Head of caudate nucleus (tissue), 42 donors: Measurements from ENCODE around the gene NTM.
"Not testable (repeated sequence)": the region's sequence is repeated elsewhere in the genome, so short reads cannot be mapped to it uniquely, and the experiment has no call there.

Experiments used
- DNase-seq, 42 donors: peaks; one replicate each; pipeline versions ENCODE4 v3.0.0 to v3.0.0-alpha.2; 2020 to 2021; ENCODE audit warnings: mixed read lengths in 7 of 42
- intact Hi-C: fragments of 100-400 bp; cut with DNase I; formaldehyde crosslinking; loops from one replicate; pipeline ENCODE4 v1.15.0; 2022

The NTM gene

DNA sequence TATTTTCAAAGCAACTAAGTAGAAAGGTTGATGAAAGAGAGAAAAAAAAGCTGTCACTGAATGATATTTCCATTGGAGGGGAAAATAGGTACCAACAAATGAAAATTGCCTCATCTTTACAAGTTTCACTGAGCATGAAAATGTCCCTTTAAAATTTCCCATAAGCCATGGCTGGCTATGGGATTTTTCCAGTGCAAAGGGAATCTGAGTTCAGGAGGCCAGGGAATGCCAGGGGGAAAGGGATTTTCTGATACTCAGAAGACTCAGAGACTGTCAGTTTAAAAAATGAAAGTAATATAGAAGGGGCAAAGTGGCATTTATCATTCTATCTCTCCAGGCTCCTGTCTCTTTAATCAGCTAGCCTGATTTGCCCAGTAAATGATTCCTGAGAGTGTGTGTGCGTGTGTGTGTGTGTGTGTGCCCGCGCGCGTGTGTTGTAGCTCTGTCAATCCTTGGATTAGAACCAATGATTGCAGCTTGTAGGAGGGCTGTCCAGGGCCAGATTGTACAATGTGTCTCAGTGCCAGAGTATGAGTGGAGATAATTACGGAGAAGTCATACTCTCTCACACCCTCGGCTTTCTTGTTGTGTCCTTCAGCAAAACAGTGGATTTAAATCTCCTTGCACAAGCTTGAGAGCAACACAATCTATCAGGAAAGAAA, at the start of gene NTM:
TSS of gene NTM (plus strand) at position 526 of the 662 bp plus-strand sequence.
- intact Hi-C loops = loop anchor here (10.0 kb wide), 1 partner anchor 95 kb away; no protein-coding TSS in a partner anchor
- DNase-seq = peak; percentile 59 to 95 (median 82)

DNA sequence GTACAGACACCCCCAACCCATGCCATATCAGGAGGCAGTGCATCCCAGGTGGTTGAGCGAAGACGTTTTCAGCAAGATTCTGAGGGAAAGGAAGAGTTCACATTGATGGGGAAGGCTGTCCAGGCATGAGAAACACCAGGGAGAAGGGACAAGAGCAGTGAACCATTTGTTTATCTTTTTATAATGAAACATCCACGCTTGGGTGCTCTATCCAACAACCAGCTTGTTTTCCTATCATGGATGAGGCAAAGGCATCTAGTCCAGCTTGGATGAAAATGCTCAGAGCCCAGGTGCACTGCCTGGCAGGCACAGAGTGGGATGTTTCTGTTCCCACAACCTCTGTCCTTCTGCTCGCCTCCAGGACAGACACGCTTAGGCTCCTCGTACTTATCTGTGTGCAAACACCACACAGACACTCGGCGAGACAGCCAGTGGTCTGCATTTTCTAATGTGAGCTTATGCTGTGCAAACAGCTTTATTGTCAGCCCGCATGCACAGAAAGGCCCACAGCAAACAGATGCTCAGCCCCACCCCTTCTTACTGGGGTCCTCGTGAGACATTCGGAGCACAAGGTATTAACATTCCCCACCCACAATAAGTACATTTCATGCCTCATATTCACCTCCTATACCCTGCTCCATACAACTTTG, 45.4 kb upstream of the NTM start:
- no peak for DNase-seq
- intact Hi-C loops = no loop called here

DNA sequence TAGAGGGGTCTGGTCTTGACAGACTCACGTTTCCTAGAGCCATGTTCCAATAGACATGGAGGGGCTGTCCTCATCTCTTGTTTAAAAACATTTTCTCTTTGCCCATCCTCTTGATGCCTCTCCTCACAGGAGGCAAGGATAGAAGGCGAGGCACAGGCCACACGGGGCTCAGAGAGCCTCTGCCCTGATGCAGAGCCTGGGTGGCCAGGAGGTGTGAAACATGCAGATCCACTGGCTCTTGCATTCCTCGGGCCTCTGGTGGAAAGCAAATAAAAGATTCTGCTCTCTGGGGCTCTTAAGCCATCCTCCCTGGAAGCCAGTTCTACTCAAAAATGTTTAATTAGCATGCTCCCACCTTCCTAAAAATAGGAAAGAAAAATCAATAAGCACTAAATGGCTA, 43.6 kb upstream of the NTM start:
- DNase-seq = no peak
- intact Hi-C loops = no loop called here

DNA sequence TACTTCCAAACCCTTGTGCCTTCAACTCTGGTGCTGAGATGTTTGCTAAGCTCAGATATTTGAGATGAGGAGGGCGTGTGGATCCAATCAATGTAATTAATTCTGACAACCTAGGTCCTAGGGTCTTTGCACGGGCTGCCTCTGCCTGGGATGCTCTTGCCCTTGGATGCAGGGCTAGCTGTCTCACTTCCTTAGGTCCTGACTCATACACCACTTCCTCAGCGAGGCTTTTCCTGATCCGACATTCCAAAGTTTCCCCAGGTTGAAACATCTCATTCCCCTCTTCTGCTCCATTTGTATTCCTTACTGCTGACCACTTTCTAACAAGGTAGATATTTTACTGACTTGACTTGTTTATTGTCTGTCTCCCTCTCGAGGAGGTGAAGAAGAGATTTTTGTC, 43.0 kb upstream of the NTM start:
- no peak for DNase-seq
- intact Hi-C loops = no loop called here

DNA sequence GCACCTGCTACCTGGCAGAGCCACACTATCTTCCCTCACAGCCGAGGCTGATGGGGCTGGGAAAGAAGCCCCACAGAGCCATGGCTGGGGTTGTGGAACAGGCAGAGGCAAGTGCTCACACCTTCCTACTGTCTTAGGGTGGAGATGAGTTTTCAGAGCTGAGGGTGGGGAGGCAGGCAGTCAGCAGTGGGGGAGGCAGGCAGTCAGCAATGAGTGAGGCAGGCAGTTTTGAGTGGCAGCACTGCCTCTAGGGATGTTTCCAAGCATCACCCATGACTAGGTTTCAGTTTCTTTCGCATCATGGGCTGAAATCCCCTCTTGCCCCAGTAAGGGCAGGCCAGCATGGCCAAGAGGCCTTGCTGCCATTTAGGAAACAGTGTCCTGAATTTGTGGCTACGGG, 41.6 kb upstream of the NTM start:
- DNase-seq = peak in 36 of 42 donors; percentile 5 to 84 (median 46)
- intact Hi-C loops = no loop called here

DNA sequence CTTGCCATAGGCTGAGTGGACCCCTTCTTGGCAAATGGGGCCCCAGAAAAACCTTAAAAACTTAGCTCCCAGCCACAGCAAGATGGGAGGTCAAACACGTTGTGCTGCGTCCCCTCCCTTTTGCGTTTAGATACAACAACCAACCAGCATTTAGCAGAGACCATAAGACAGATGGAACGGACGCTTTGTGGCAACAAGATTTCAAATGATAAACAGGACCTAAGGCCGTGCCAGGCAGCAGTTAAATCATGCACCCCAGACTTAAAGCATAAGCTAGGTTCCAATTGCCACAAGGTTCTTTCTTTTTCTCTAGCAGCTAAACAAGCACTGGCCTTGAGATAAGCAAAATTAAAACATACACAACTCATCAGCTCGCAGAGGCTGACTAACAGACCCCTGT, 39.4 kb upstream of the NTM start:
- no peak for DNase-seq
- intact Hi-C loops = no loop called here

DNA sequence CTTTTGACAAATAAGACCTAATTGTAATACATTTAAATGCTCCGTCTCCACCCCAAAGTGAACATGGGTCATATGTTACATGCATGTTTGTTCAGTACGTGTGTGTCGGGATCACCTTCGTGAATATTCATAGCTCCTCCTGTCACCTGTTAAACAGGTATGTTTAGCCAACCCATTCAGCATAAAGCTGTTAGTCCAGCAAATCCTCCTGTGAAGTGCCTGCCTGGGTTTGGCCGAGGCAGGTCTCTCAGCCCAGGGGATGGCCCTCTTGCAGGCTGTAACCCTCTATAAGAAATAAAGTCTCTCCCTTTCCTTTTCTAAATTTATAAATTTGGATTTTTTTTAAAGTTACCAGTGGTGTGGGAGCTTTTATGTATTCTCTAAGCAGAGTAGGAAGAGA, 38.9 kb upstream of the NTM start:
- intact Hi-C loops = no loop called here

DNA sequence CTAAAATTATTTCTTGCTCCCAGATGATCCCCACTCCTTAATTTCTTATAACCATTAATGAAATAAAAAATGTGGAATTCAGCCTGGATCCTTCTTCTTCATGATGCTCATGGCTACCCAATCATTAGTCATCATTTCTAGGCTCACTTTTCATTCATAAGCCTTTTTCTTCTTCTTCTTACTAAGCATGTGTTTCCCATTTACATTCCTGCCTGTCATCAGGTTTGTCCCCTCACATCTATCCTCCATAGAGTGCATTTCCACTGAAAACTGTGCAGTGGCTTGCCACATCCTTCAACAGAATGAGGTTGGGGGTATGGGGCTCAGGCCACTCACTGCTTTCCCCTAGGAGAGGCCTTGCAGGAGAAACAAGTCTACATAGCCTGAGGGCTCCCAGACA, 35.8 kb upstream of the NTM start:
- DNase-seq = no peak
- intact Hi-C loops = no loop called here

More for the DNA sequence above, 38.9 kb upstream of the NTM start:
- DNase-seq = no peak

DNA sequence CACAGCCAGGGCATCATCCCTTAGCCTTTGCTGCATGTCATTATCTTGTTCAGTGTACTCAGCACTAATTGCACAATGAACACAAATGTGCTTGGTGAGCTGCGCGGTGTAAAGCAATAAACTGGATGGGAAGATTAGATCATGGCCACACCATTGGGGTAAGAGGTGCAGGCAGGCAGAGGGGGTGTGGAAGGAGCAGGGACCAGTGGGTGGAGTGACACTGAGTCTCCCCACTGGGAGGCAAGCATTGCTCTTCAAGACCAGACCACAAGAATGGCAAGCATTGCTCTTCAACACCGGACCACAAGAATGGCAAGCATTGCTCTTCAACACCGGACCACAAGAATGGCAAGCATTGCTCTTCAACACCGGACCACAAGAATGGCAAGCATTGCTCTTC, 28.5 kb upstream of the NTM start:
- DNase-seq, intact Hi-C loops: not testable (repeated sequence)

DNA sequence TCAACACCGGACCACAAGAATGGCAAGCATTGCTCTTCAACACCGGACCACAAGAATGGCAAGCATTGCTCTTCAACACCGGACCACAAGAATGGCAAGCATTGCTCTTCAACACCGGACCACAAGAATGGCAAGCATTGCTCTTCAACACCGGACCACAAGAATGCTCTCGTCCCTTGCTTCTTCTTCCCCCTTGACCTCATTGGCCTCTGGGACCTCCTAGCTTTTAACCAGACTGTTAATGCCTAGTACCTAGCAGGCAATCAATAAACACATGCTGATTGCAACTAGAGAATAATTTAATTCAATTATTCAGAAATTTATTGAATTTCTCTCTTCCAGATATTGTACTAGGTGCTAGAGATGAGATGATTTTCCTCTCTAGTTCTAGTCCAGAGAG, 28.0 kb upstream of the NTM start:
- DNase-seq, intact Hi-C loops: not testable (repeated sequence)

DNA sequence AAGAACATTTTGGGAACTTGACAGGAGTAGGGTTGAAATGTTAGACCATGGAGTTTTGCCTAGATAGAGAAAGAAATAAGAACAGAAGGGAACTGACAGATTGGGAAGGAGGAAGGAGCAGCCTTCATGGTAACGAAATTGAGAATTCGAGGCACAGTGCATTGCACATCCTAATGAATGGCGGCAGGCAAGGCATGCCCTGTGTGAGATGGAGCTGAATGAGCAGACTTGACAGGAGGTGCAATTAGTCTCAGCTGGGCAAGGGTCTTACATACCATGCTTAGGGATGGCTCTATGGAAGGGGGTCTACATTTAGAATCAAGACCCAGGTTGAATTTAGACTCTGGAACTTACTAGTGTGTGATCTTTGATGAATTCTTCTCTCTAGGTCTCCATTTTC, 25.0 kb upstream of the NTM start:
- intact Hi-C loops = no loop called here
- no peak for DNase-seq

DNA sequence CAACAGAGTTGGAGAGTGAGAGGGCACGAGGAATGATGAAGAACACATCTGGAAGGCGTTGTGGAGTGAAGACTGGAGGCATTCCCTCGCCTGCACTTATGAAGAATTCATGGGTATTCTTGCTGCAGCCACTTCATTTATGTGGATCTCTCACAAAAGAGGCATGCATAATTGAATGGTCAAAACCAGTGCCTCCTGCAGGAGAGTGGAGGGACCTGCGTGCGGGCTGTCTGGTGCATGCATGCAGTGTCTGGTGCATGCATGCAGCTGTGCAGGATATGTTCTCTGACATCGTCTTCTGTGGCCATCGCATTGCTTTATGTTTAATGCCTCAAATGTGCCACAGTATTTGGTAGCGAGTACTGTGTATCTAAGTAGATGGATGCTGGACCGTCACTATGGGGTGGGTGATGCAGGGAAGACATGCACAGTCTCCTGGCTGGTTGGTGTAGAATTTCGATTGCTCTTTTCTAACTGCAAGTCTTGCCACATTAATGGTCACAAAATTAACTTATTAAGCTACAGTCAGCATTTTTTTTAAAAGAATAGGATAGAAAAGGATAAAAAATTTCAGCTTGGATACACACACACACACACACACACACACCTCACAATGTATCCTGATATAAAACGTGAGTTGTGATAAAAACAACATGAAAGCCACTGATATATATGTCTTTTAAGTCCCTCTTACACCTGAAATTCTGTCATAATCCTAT, 20.9 kb upstream of the NTM start:
- intact Hi-C loops = no loop called here
- no peak for DNase-seq

DNA sequence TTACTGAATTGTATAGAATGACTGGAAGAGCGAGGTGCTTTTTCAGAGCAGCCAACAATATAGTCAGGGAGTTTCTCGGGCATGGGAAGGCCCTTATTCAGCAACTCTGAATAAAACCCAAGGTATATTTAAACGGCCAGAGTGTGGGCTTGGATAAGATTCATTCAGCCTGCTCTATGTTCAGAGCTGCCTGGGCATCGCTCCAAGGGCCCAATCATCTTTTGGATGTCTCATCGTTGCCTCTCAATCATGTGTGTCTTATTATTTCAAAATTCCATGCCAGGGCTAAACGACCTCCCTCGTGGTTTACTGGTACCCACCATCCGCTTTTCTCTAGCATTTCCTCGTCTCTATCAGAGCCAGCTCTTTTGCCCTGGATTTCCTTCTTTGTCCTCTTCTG, 19.5 kb upstream of the NTM start:
- intact Hi-C loops = no loop called here
- DNase-seq = peak in 3 of 42 donors; percentile 18 to 49 (median 41)

DNA sequence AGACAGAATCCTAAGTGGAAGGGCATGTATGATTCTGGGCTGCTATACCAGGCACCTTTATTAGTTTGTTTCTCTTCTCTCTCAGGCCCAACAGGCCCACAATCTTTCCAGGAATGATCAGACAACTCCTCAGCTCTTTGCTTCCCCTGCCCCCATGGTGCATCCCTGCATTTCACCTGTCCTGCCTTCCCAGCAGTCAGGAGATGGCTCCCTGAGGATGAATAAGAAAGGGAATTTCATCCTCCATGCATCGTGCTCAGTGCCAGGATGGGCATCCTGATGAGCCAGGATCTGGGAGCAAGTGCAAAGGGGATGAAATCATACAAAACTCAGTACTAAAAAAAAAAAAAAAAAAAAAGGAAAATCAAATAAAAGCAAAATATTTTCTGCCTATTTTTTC, 18.6 kb upstream of the NTM start:
- no peak for DNase-seq
- intact Hi-C loops = no loop called here

DNA sequence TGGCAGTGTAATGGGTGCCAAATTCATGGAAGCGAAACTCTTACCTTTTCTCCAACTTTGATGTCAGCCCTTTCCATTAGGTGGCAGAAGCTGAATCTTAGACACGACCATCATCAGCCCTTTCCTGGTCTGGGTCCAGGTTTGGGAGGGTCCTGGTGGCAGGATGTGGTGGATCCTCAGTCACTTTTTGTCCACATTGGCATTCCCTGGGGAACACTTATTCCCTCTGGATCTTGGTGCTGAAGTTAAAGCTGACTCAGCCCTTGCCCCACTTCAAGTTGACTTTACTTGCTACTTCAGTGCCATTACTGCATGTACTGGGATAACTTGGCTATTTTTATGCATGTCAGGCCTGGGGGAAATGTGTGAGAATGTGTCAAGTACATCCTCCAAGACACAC, 16.6 kb upstream of the NTM start:
- intact Hi-C loops = no loop called here
- no peak for DNase-seq

DNA sequence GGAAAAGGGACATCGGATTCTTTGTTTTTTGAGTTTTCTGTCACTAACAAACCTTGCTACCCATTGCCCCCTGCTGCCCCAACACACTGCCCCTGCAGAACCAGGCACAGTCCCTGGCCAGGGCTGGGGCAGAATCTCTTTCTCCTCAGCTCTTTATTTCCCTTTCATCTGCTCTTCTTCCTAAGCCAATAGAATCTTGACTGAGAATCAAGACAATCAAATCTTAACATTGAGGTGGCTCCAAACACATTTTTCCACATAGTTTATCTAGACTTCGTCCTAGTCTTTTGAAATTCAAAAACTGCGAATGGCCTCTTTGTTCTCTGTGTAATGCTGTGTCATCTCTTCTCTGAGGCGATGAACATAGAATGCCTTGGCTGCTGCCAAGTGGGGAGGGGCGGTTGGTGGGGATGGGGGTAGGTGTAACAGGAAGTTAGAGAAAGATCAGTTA, 16.1 kb upstream of the NTM start:
- intact Hi-C loops = no loop called here
- DNase-seq = peak in 21 of 42 donors; percentile 20 to 59 (median 44)

DNA sequence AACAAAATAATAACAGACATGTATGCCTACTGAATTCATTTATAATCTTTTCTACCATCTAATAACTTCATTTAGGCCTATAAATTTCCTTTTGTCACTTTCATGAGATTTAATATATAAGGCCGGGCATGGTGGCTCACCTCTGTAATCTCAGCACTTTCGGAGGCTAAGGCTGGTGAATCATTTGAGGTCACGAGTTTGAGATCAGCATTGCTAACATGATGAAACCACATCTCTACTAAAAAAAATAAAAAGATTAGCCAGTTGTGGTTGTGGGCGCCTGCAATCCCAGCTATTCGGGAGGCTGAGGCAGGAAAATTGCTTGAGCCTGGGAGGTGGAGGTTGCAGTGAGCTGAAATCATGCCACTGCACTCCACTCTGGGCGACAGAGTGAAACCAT, 14.2 kb upstream of the NTM start:
- DNase-seq = no peak
- intact Hi-C loops = no loop called here

DNA sequence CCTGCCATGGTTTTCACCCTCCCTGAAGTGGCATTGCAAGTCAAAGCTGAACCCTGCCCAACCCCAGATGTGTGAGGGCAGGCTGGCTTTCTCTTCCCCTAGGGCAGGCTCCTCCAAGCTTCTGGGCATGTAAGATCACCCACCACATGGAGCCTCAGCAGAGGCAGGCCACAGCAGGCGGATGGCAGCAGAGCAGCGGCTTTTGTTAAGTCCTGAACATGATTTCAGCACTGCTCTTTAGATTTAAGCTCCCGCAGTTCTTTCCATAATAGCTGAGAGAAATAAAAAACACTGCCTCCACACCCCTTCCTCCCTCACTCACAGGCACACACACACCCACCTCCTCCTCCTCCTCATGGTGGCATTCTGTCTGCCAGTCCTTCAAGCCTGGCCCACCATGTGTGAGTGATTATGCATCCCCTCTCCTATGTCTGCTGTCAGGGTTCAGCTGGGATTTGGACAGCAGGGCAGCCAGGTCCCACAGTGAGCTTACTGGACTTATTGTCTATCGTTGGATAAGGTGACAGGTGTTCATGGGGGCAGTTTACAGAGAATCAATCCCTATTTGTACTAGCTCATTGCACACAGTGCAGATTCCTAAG, 5.0 kb upstream of the NTM start:
- intact Hi-C loops = no loop called here
- DNase-seq = peak in 3 of 42 donors; percentile 9 to 37 (median 23)

DNA sequence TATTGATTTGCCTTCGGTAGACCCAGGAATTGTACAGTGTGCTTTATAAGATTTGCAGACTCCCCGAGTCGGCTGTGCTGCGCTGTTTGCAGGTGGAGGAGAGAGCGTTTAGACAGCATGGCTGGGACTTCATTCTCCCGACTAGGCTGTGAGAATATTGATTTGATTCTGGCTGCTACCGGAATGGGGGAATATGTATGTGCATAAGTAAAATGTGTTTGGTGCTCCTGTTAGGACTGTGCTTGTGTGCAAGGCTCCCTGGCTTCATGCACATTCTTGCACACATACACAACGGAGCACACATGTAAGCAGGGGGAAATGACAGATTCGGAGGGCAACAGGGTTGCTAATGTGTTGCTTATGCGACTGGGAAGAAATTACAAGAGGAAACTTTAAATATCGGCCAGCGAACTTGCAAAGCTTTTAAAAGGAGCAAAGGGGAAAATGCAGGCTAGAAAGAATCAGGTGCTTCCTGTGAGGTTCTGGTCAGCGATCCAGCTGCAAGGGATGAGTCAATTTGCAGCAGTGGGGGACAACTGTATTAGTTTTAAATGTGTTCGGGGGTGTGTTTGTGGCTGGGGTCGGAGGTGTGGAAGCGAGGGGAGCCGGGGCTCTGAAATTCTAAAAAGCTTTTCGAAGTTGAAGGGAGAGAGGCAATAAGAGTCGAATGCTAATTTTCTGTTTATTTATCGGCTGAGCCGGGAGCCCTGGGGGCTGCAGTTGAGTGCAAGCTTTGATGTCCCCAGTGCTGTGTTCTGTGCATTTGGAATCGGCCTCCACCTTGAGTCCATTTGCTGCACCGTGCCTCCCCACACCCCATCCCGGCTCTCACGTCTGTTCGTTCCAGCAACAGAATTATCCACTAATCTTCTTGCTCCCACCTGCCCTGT, 731 bp downstream of the NTM start:
- intact Hi-C loops = loop anchor here (10.0 kb wide), 1 partner anchor 94 kb away; no protein-coding TSS in a partner anchor

More for the DNA sequence above, 731 bp downstream of the NTM start:
- peak in 25 of 42 donors; percentile 12 to 65 (median 42) for DNase-seq
